Left lung (tissue), 10 donors: Measurements from ENCODE around the gene MEIS1. TPM values are rescaled to one million over a fixed set of nuclear protein-coding genes. Genes with fewer than 3 reads are reported as not detected.

Experiments used
- ATAC-seq: fragments of 200-7000 bp; cut with Tn5 transposase; one replicate; pipeline ENCODE4 v1.9.1; 2020; ENCODE audit warnings: moderate library complexity
- DNase-seq, 4 donors: peaks; one replicate each; pipeline ENCODE4 v3.0.0-alpha.2; 2013 to 2020
- H3K27ac ChIP-seq, 2 donors: fragments of 200-600 bp; sonication (generic) in 1 of 2; one replicate each; pipeline versions ENCODE4 v1.5.0 to v1.8.0; 2020 to 2021
- H3K27me3 ChIP-seq, 2 donors: fragments of 200-600 bp; sonication (generic) in 1 of 2; one replicate each; pipeline versions ENCODE4 v1.5.0 to v1.8.0; 2020 to 2021
- H3K36me3 ChIP-seq, 2 donors: fragments of 200-600 bp; sonication (generic) in 1 of 2; one replicate each; pipeline versions ENCODE4 v1.5.0 to v1.8.0; 2020 to 2021
- H3K4me1 ChIP-seq, 2 donors: fragments of 200-600 bp; one replicate each; pipeline ENCODE4 v1.8.0; 2021
- H3K4me3 ChIP-seq, 2 donors: fragments of 200-600 bp; sonication (generic) in 1 of 2; one replicate each; pipeline versions ENCODE4 v1.5.0 to v1.8.0; 2020 to 2021; ENCODE audit warnings: mild to moderate bottlenecking in 1 of 2
- H3K9me3 ChIP-seq, 2 donors: fragments of 200-600 bp; sonication (generic) in 1 of 2; one replicate each; pipeline versions ENCODE4 v1.5.0 to v1.8.0; 2020 to 2021
- intact Hi-C, 2 donors: fragments of 100-400 bp; cut with DNase I; formaldehyde crosslinking; loops; one replicate each; pipeline versions ENCODE4 v1.11.2 to v1.14.2; 2022
- polyA plus RNA-seq, 6 donors: library from polyadenylated mRNA; unstranded; fragments of 120-200 nt; gene quantifications; one replicate each; pipeline ENCODE4 v1.2.1, GENCODE V29; 2013; ENCODE audit not compliant: insufficient read length in 6 of 6
- total RNA-seq, 2 donors: library from RNA; stranded (reverse); fragmentation: NEBNext Ultra II Directional; extraction: Animal tissue kit (Norgen Biotek cat#: 25700); gene quantifications; one replicate each; pipeline ENCODE4 v1.2.1, GENCODE V29; 2021
- TF ChIP-seq, protein P1 (sequence below), 2 donors: fragments of 200-600 bp; sonication (generic) in 1 of 2; IDR thresholded peaks; one replicate each; pipeline versions ENCODE4 v1.5.0 to v1.8.0; 2021; ENCODE audit warnings: antibody characterized with exemption in 2 of 2
- donor health status: DM: no; HTN: yes; CAD: no.
- donor health status: DM: no; HTN: no; CAD: no.

The MEIS1 gene
- total and polyA plus RNA-seq, 8 donors, result 54.3 to 193 (median 163) TPM

DNA sequence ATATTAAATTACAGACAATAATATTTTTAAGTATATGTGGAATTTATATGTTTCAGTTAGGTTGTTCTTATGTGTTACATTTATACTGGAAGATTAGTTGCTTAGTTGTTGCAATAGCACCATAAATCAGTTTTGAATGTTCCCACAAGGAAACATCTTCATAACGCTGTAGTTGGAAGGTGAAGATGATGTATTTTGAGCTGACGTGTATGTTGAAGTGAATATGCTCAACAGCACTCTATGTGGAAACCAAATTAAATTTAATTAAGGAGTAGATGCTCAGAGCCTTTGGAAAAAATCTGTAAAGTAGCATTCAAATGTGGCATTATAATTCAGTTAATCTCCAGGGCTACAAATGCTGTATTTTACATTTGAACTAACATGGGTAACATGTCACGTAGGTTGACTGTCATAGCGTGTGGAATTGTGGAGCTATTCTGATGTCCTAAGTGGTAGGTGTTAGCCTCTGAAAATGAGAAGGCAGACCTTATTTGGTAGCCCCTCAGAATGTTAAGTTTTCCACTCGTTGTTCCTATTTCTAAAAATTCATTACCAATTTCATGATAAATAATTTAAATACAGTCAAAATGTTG lies 88.5 kb downstream of the MEIS1 start:
- Histone ChIP-seq H3K4me3 (no peak overlapping the region), H3K4me1 (peaks cover 0 to 5% of the 10 kb centered on the region in 2 donors), H3K9me3 (no peaks in the 10 kb centered on the region), H3K27me3 (no peaks in the 10 kb centered on the region), H3K27ac (no peak overlapping the region), H3K36me3 (no peaks in the 10 kb centered on the region)
- TF ChIP-seq, protein P1, sequence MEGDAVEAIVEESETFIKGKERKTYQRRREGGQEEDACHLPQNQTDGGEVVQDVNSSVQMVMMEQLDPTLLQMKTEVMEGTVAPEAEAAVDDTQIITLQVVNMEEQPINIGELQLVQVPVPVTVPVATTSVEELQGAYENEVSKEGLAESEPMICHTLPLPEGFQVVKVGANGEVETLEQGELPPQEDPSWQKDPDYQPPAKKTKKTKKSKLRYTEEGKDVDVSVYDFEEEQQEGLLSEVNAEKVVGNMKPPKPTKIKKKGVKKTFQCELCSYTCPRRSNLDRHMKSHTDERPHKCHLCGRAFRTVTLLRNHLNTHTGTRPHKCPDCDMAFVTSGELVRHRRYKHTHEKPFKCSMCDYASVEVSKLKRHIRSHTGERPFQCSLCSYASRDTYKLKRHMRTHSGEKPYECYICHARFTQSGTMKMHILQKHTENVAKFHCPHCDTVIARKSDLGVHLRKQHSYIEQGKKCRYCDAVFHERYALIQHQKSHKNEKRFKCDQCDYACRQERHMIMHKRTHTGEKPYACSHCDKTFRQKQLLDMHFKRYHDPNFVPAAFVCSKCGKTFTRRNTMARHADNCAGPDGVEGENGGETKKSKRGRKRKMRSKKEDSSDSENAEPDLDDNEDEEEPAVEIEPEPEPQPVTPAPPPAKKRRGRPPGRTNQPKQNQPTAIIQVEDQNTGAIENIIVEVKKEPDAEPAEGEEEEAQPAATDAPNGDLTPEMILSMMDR (IDR thresholded peaks at IDR 0.05), result no peak
- intact Hi-C loops, result no loop called here
- DNase-seq (no peak), ATAC-seq (no peak)

DNA sequence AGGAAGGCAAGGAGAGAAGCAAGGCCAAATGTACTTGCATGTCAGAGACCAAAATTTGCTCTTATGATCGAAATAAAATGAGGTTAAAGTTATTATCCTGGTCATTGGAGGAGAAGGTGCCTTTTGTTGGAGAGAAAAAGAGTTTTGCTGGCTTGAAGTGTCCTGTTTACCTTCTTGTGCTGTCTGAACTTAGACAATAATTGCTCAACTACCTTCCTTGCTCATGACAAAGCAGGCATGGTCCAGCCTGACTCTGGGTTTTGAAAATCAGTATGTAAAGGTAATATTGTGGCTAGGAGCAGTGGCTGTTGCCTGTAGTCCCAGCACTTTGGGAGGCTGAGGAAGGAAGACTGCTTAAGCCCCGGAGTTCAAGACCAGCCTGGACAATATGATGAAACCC lies 89.1 kb downstream of the MEIS1 start:
- DNase-seq, result no peak
- intact Hi-C loops, result no loop called here
- ATAC-seq, result no peak
- Histone ChIP-seq H3K27ac (no peak overlapping the region), H3K9me3 (no peaks in the 10 kb centered on the region), H3K4me3 (no peak overlapping the region), H3K4me1 (peaks cover 0 to 5% of the 10 kb centered on the region in 2 donors), H3K36me3 (no peaks in the 10 kb centered on the region), H3K27me3 (no peaks in the 10 kb centered on the region)
- TF ChIP-seq, protein P1 (IDR thresholded peaks at IDR 0.05), result no peak

DNA sequence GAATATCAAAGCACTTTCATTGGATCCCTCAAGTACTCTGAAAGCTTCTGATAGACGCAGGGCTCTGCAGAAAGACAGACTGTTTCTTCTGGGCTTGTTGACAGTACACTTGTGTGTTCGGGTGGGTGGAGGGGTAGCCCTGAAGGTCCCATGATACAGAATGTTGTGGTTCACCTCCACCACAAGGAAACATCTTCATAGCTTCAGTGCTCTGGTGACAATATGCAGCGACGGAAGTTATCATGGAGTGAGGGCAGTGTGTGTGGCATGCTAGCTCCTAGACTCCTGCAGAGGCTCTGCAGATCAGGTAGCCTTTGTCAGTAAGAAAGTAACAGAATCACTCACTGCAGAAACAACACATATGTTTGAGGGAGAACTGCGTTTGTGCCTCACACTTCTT lies 90.7 kb downstream of the MEIS1 start:
- Histone ChIP-seq H3K36me3 (no peaks in the 10 kb centered on the region), H3K27me3 (no peaks in the 10 kb centered on the region), H3K9me3 (no peaks in the 10 kb centered on the region), H3K27ac (no peak overlapping the region), H3K4me1 (peaks cover 0 to 5% of the 10 kb centered on the region in 2 donors), H3K4me3 (no peak overlapping the region)
- ATAC-seq (no peak), DNase-seq (no peak)
- intact Hi-C loops, result no loop called here
- TF ChIP-seq, protein P1 (IDR thresholded peaks at IDR 0.05), result no peak

DNA sequence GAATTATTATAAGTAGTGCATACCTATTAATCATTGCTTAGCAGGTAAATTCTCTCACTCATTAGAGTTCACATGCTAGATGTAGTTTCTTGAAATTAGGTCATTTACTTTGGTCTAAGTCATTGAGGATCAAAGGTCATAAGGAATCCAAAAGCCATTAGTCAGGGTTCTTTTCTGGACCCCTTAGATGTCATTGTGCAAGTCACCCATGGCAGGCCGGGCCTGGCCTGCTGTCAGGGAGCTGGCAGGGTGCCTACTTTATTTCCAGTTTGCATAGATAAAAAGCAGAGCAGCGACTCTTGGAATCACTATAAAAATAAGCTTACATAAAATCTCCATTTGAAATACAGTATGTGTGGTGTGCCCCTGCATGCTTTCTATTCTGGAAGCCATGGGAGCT lies 91.3 kb downstream of the MEIS1 start:
- TF ChIP-seq, protein P1 (IDR thresholded peaks at IDR 0.05), result no peak
- intact Hi-C loops, result no loop called here
- Histone ChIP-seq H3K27me3 (no peaks in the 10 kb centered on the region), H3K36me3 (no peaks in the 10 kb centered on the region), H3K27ac (no peak overlapping the region), H3K9me3 (no peaks in the 10 kb centered on the region), H3K4me1 (peaks cover 0 to 5% of the 10 kb centered on the region in 2 donors), H3K4me3 (no peak overlapping the region)
- DNase-seq (peak in 2 of 4 donors; percentile 28 to 53), ATAC-seq (no peak)

DNA sequence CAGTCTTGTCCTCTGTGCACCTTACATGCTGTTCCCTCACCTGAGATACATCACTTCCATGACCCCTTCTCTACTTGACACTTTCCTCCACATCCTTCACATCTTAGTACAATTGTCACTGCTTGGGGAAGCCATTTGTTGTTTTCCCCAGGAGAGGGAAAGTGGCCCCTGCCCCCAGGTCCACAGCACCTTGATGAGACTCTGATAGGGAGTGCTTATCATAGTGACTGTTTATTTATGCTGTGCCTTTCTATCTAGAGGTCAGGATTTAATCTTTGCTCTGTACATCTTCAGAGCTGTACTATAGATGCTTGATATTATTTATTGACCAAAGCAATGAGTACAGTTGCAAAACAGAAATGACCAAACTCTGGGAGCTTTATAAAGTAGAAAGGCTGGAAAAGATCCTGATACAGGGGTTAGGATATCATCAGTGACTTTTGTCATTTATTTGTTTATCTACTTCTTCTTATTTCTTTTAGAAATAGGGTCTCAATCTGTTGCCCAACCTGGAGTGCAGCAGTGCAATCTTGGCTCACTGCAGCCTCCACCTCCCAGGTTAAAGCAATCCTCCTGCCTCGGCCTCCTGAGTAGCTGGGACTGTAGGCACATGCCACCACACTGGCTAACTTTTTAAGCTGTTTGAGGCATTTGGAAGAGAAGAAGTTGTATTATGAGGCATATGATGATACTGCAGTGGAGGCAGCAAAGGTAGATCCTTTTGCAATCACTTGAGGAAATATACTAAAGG lies 94.2 kb downstream of the MEIS1 start:
- H3K27ac ChIP-seq, result no peak overlapping the region
- DNase-seq (no peak), ATAC-seq (no peak)
- peaks cover 0 to 5% of the 10 kb centered on the region in 2 donors for H3K4me1 ChIP-seq
- intact Hi-C loops, result no loop called here
- TF ChIP-seq, protein P1 (IDR thresholded peaks at IDR 0.05), result no peak
- H3K36me3 ChIP-seq, result no peaks in the 10 kb centered on the region
- H3K27me3 ChIP-seq, result no peaks in the 10 kb centered on the region
- no peak overlapping the region for H3K4me3 ChIP-seq
- no peaks in the 10 kb centered on the region for H3K9me3 ChIP-seq
